ENCODE data around the gene SGK1. TPM values are rescaled to one million over a fixed set of nuclear protein-coding genes. Genes with fewer than 3 reads are reported as not detected.

The SGK1 gene
- total RNA-seq, 1 donor from 2014 or later: 94.3 TPM

DNA sequence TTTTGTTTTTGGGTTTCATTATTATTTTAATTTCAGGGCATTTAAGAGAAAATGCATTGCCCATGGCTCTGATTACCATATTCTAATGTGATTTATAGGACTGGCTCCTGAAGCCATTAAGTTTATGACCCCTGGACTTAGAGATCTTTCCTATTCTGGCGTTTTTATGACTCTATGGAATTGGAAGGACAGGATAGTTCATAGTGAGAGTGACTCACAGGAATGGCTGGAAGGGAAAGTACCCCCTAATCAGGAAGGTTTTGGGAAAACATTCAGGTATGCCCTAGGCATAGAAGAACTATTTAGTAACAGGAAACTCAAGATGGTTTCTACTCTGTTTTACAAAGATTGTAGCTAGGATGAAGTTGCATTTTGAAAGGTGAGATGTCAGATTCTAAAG is 156.9 kb downstream of the SGK1 start:
- H3K27me3 ChIP-seq (ENCODE audit: control insufficient read depth, insufficient read depth, low read length): no peaks in the 10 kb centered on the region
- TF ChIP-seq, protein P1, sequence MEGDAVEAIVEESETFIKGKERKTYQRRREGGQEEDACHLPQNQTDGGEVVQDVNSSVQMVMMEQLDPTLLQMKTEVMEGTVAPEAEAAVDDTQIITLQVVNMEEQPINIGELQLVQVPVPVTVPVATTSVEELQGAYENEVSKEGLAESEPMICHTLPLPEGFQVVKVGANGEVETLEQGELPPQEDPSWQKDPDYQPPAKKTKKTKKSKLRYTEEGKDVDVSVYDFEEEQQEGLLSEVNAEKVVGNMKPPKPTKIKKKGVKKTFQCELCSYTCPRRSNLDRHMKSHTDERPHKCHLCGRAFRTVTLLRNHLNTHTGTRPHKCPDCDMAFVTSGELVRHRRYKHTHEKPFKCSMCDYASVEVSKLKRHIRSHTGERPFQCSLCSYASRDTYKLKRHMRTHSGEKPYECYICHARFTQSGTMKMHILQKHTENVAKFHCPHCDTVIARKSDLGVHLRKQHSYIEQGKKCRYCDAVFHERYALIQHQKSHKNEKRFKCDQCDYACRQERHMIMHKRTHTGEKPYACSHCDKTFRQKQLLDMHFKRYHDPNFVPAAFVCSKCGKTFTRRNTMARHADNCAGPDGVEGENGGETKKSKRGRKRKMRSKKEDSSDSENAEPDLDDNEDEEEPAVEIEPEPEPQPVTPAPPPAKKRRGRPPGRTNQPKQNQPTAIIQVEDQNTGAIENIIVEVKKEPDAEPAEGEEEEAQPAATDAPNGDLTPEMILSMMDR (IDR thresholded peaks at IDR 0.05; ENCODE audit: insufficient read depth, low read length, poor library complexity, severe bottlenecking): no peak
- H3K36me3 ChIP-seq (ENCODE audit: control insufficient read depth, insufficient read depth, low read length): no peaks in the 10 kb centered on the region
- no peak for DNase-seq (ENCODE audit: low read depth)
- H3K4me3 ChIP-seq (ENCODE audit: low read depth, low read length): no peak overlapping the region

DNA sequence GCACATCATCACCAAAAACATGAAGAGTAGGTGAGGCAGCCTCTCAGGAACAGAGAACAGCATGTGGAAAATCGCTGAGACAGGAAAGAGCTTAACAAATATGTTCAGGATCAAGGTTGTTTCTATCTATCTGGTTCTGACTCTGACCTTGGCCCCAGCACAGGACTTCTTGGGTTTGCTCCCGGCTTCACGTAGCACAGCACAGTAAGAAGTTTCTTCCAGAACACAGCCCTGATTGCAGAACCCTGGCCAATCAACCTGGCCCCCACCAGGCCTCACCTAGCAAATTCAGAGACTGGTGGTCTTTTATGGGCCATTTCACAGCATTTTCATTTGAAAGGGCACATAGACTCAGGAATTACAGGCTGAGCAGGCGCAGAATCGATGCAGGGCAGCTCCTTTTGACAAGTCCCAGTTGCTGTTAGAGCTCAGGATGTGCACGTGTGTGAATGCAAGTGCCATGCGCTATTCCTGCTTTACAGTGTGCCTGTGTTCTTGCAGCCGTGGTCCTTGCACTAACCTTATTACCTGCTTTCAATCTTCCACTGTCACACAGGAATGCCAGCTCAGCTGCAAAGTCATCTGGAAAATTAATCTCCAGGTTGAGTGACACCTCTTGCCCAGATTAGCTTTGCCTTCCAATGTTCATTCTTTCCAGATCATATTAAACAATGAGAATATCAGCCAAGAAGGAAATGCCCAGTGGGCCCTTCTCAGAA is 165.0 kb downstream of the SGK1 start:
- no peaks in the 10 kb centered on the region for H3K27me3 ChIP-seq (ENCODE audit: control insufficient read depth, insufficient read depth, low read length)
- no peaks in the 10 kb centered on the region for H3K36me3 ChIP-seq (ENCODE audit: control insufficient read depth, insufficient read depth, low read length)
- no peak overlapping the region for H3K4me3 ChIP-seq (ENCODE audit: low read depth, low read length)
- TF ChIP-seq, protein P1 (IDR thresholded peaks at IDR 0.05; ENCODE audit: insufficient read depth, low read length, poor library complexity, severe bottlenecking): no peak
- DNase-seq (ENCODE audit: low read depth): no peak

DNA sequence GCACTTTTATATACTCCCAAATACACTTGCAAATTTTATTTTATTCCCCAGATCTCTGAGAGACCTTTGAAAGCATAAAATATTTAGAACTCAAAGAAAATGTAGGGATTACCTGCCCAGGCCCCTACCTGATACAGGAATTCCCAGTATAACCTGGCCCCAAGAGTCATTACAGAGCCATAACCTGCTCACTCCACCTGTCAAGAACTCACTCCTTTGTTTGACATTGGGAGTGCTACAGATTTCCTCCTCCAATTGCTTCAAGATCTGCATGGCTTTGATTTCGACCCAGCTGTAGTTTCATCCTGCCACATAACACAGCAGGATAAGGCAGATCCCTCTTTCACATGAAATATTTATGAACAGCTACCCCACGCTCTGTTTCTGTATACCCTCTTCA is 169.3 kb downstream of the SGK1 start:
- TF ChIP-seq, protein P1 (IDR thresholded peaks at IDR 0.05; ENCODE audit: insufficient read depth, low read length, poor library complexity, severe bottlenecking): no peak
- Histone ChIP-seq H3K4me3 (ENCODE audit: low read depth, low read length) (no peak overlapping the region), H3K36me3 (ENCODE audit: control insufficient read depth, insufficient read depth, low read length) (no peaks in the 10 kb centered on the region), H3K27me3 (ENCODE audit: control insufficient read depth, insufficient read depth, low read length) (no peaks in the 10 kb centered on the region)
- no peak for DNase-seq (ENCODE audit: low read depth)

DNA sequence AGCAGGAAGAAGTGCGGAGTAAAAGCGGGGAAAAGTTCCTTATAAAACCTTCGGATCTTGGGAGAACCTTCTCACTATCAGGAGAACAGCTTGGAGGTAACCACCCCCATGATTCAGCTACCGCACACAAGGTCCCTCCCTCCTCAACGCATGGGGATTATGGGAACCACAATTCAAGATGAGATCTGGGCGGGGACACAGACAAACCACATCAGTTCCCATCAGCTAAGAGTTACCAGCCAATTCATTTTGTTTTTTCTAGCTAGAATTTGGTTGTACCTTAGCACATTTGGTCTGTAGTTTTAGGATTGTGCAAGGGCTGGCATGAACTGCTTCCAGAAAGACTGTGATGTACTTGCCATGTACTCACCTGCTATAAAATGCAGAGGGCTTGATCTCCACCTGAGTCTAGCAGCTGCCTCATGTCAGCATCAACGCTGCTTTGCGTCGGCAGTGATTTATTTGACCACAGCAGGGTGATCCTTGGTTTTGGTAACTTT is 170.8 kb downstream of the SGK1 start:
- DNase-seq (ENCODE audit: low read depth): no peak
- H3K36me3 ChIP-seq (ENCODE audit: control insufficient read depth, insufficient read depth, low read length): no peaks in the 10 kb centered on the region
- TF ChIP-seq, protein P1 (IDR thresholded peaks at IDR 0.05; ENCODE audit: insufficient read depth, low read length, poor library complexity, severe bottlenecking): no peak
- no peaks in the 10 kb centered on the region for H3K27me3 ChIP-seq (ENCODE audit: control insufficient read depth, insufficient read depth, low read length)
- no peak overlapping the region for H3K4me3 ChIP-seq (ENCODE audit: low read depth, low read length)

DNA sequence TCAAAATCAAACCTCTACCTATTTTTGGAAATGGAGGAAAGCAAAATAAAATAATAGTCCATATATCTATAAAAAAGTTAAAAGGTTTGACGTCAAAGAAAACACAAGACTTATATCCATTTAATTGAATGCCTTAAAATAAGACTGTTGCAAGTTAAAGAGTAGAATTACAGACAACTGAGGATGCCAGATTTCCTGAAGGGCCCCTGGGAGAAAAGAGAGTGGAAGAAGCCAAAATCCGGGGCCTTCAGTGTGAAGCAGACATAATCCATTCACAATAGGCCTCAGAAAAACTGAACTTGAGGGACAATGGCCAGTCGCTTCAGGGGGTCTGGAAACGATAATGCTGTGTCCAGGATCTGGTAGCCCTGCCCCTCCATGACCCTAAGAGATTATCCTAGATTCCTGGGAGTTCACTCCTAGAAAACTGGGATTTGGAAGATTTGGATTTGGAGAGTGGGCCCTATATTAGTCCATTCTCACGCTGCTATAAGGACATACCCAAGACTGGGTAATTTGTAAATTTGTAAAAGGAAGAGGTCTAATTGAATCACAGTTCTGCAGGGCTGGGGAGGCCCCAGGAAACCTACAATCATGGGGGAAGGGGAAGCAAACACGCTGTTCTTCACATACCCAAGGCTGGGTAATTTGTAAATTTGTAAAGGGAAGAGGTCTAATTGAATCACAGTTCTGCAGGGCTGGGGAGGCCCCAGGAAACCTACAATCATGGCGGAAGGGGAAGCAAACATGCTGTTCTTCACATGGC is 171.5 kb downstream of the SGK1 start:
- H3K36me3 ChIP-seq (ENCODE audit: control insufficient read depth, insufficient read depth, low read length): no peaks in the 10 kb centered on the region
- H3K27me3 ChIP-seq (ENCODE audit: control insufficient read depth, insufficient read depth, low read length): no peaks in the 10 kb centered on the region
- no peak for DNase-seq (ENCODE audit: low read depth)
- TF ChIP-seq, protein P1 (IDR thresholded peaks at IDR 0.05; ENCODE audit: insufficient read depth, low read length, poor library complexity, severe bottlenecking): no peak
- H3K4me3 ChIP-seq (ENCODE audit: low read depth, low read length): no peak overlapping the region
